K562 (cell line): ENCODE measurements around the gene GORASP2. TPM values are rescaled to one million over a fixed set of nuclear protein-coding genes. Genes with fewer than 3 reads are reported as not detected.

Experiments
- ARID3B ChIP-seq: fragments of 250-450 bp; sonication (Bioruptor Pico); IDR thresholded peaks from 2 replicates; pipeline ENCODE4 v1.4.0; 2020; ENCODE audit warnings: borderline replicate concordance
- BRD4 ChIP-seq: fragments of 200-600 bp; sonication (generic); IDR thresholded peaks from 2 replicates; pipeline ENCODE4 v1.6.1; 2017; ENCODE audit warnings: inconsistent platforms
- E2F4 ChIP-seq: sonication (generic); formaldehyde crosslinking; IDR thresholded peaks from 2 replicates; pipeline ENCODE4 v1.8.0; 2022; ENCODE audit warnings: mild to moderate bottlenecking, low read depth, missing genetic modification reagents
- EWSR1 ChIP-seq: fragments of 450-650 bp; IDR thresholded peaks from 2 replicates; pipeline ENCODE4 v1.6.1; 2018; ENCODE audit warnings: borderline replicate concordance, mild to moderate bottlenecking, low read depth, moderate library complexity; ENCODE audit not compliant: partially characterized antibody
- HINFP ChIP-seq: fragments of 450-650 bp; conservative IDR thresholded peaks from 2 replicates; pipeline ENCODE4 v1.6.1; 2016; ENCODE audit warnings: missing genetic modification characterization, low read depth, mild to moderate bottlenecking, control low read depth, missing compliant biosample characterization
- JUN ChIP-seq, 2 experiments: sonication (generic) in 1 of 2; formaldehyde crosslinking in 1 of 2; IDR thresholded peaks; 2 replicates each; pipeline versions ENCODE4 v1.6.1 to v1.8.0; 2012 to 2022; ENCODE audit warnings: borderline replicate concordance in 2 of 2, mild to moderate bottlenecking in 2 of 2, improper control_type of control experiment in 1 of 2, low read depth in 1 of 2, low read length in 1 of 2, missing genetic modification reagents in 1 of 2
- POLR2G ChIP-seq: fragments of 200-400 bp; formaldehyde crosslinking; IDR thresholded peaks from 2 replicates; pipeline ENCODE4 v1.6.1; 2017; ENCODE audit warnings: low read depth, mild to moderate bottlenecking, antibody characterized with exemption, low read length, moderate library complexity
- SMAD2 ChIP-seq: fragments of 150-350 bp; IDR thresholded peaks from 2 replicates; pipeline ENCODE4 v1.6.1; 2014; ENCODE audit warnings: low read depth, mild to moderate bottlenecking, low read length
- TAF15 ChIP-seq: fragments of 200-400 bp; formaldehyde crosslinking; IDR thresholded peaks from 2 replicates; pipeline ENCODE4 v1.6.1; 2017; ENCODE audit warnings: mild to moderate bottlenecking, low read depth, low read length, moderate library complexity
- TGIF2 ChIP-seq: sonication (generic); formaldehyde crosslinking; IDR thresholded peaks from 2 replicates; pipeline ENCODE4 v1.8.1; 2022; ENCODE audit warnings: mild to moderate bottlenecking, missing genetic modification reagents, moderate library complexity
- WHSC1 ChIP-seq: IDR thresholded peaks from one replicate; pipeline ENCODE4 v1.6.1; 2012; ENCODE audit warnings: low read length, control low read depth, inconsistent platforms
- YBX1 ChIP-seq: fragments of 450-650 bp; IDR thresholded peaks from 2 replicates; pipeline ENCODE4 v1.7.1; 2016; ENCODE audit warnings: mild to moderate bottlenecking
- ZBED1 ChIP-seq: IDR thresholded peaks from 2 replicates; pipeline ENCODE4 v1.6.1; 2014
- ZNF407 ChIP-seq: fragments of 450-650 bp; IDR thresholded peaks from 2 replicates; pipeline ENCODE4 v1.6.1; 2016; ENCODE audit warnings: low read depth
- polyA plus RNA-seq, 8 experiments: library from polyadenylated mRNA; depleted of rRNA in 4 of 8; stranded (reverse) in 5 of 8; unstranded in 3 of 8; fragments of >200 nt; fragmentation: Nextera tagmentation in 2 of 8; fragmentation: Illumina TruSeq in 1 of 8; extraction: Ambion mirVana in 2 of 8; extraction: Trizol in 1 of 8; gene quantifications; 2 replicates each; pipeline versions ENCODE4 v1.2.1 to v1.2.3, GENCODE V29; 2011 to 2014; ENCODE audit warnings: inconsistent platforms in 1 of 8, missing spikeins in 1 of 8
- total RNA-seq, 7 experiments: library from RNA; depleted of rRNA in 6 of 7; stranded (reverse); fragments of >200 nt in 6 of 7; fragmentation: Illumina TruSeq in 2 of 7; extraction: Trizol in 2 of 7; gene quantifications; 2 replicates each; pipeline versions ENCODE4 v1.2.1 to v1.2.3, GENCODE V29; 2011 to 2021; ENCODE audit warnings: low replicate concordance in 1 of 7

Gene GORASP2
- total and polyA plus RNA-seq, 9 of the 15 experiments (the other 6 are each of a cell fraction or from before 2014, with no cell fraction given) = 27.4 to 180 (median 59.6) TPM

GRCh38 chr2:170973492-170974303 is 44.6 kb downstream of the GORASP2 start (continued):
- TF ChIP-seq ZNF407 (no peak), TGIF2 (no peak), HINFP (no peak), ARID3B (no peak), SMAD2 (no peak), POLR2G (peak; percentile 89), BRD4 (no peak; the same call in 1 of the 2 replicates), JUN (IDR thresholded peaks at IDR 0.05; ENCODE audit: borderline replicate concordance, low read depth, low read length) (peak; percentile 72; the same call in 1 of the 2 replicates), JUN (CRISPR knock-in tag; IDR thresholded peaks at IDR 0.05; ENCODE audit: borderline replicate concordance) (no peak), TAF15 (no peak), ZBED1 (no peak; the same call in 1 of the 2 replicates), E2F4 (CRISPR knock-in tag) (no peak), WHSC1 (no peak), EWSR1 (no peak), YBX1 (no peak)
